Ascending aorta (tissue), 2 donors: ENCODE data around the gene BPGM. TPM values are rescaled to one million over a fixed set of nuclear protein-coding genes. Genes with fewer than 3 reads are reported as not detected.

Experiments used
- DNase-seq, 2 donors: peaks; one replicate each; pipeline ENCODE4 v3.0.0-alpha.2; 2019; ENCODE audit warnings: low spot score in 2 of 2
- H3K27ac ChIP-seq, 2 donors: fragments of 200-600 bp; sonication (generic); one replicate each; pipeline ENCODE4 v1.5.1; 2016 to 2017; ENCODE audit warnings: mild to moderate bottlenecking in 1 of 2
- H3K27me3 ChIP-seq: fragments of 200-600 bp; sonication (generic); one replicate; pipeline ENCODE4 v1.5.1; 2017
- H3K36me3 ChIP-seq, 2 donors: fragments of 200-600 bp; sonication (generic); one replicate each; pipeline ENCODE4 v1.5.1; 2016
- H3K4me1 ChIP-seq, 2 donors: fragments of 200-600 bp; sonication (generic); one replicate each; pipeline ENCODE4 v1.5.1; 2016 to 2017; ENCODE audit warnings: mild to moderate bottlenecking in 1 of 2
- H3K4me3 ChIP-seq, 2 donors: fragments of 200-600 bp; sonication (generic); one replicate each; pipeline ENCODE4 v1.5.1; 2016 to 2017; ENCODE audit warnings: mild to moderate bottlenecking in 1 of 2
- H3K9me3 ChIP-seq, 2 donors: fragments of 200-600 bp; sonication (generic); one replicate each; pipeline ENCODE4 v1.5.1; 2016
- CTCF ChIP-seq, 3 experiments: fragments of 200-600 bp in 2 of 3; fragments of 450-650 bp in 1 of 3; sonication (generic) in 2 of 3; IDR thresholded peaks; one replicate each; pipeline ENCODE4 v1.5.1; 2016 to 2019; ENCODE audit warnings: antibody characterized with exemption in 3 of 3, mild to moderate bottlenecking in 1 of 3, moderate library complexity in 1 of 3
- intact Hi-C: fragments of 100-400 bp; cut with DNase I; formaldehyde crosslinking; loops from one replicate; pipeline ENCODE4 v1.15.1; 2023
- total RNA-seq: library from RNA; depleted of rRNA; stranded (reverse); fragments of >200 nt; gene quantifications from one replicate; pipeline ENCODE4 v1.1.0, GENCODE V29; 2016

Gene BPGM
- total RNA-seq, 1 donor from 2014 or later = 19.2 TPM

GRCh38 chr7:134649226-134649775 lies 2.6 kb downstream of the BPGM start:
- Histone ChIP-seq H3K9me3 (no peaks in the 10 kb centered on the region), H3K36me3 (no peaks in the 10 kb centered on the region), H3K27me3 (no peaks in the 10 kb centered on the region), H3K27ac (no peak overlapping the region), H3K4me3 (no peak overlapping the region), H3K4me1 (peaks cover 2 to 6% of the 10 kb centered on the region in 2 donors)
- no peak for DNase-seq
- intact Hi-C loops = no loop called here
- TF ChIP-seq CTCF (IDR thresholded peaks at IDR 0.05) = no peak

- no peak for DNase-seq
- no peak overlapping the region for H3K27ac ChIP-seq
- no peaks in the 10 kb centered on the region for H3K36me3 ChIP-seq
- H3K4me1 ChIP-seq = no peaks in the 10 kb centered on the region
- no peak for TF ChIP-seq CTCF (IDR thresholded peaks at IDR 0.05)
- intact Hi-C loops = no loop called here
- H3K27me3 ChIP-seq = no peaks in the 10 kb centered on the region
- no peaks in the 10 kb centered on the region for H3K9me3 ChIP-seq
- H3K4me3 ChIP-seq = no peak overlapping the region
Measured at GRCh38 chr7:134651991-134652390, 5.3 kb downstream of the BPGM start.

GRCh38 chr7:134654104-134654775 lies 7.6 kb downstream of the BPGM start:
- TF ChIP-seq CTCF (IDR thresholded peaks at IDR 0.05) = no peak
- no peak overlapping the region for H3K4me3 ChIP-seq
- intact Hi-C loops = no loop called here
- peaks cover 0 to 3% of the 10 kb centered on the region in 2 donors for H3K36me3 ChIP-seq
- H3K27me3 ChIP-seq = no peaks in the 10 kb centered on the region
- H3K9me3 ChIP-seq = no peaks in the 10 kb centered on the region
- no peak for DNase-seq
- H3K4me1 ChIP-seq = no peaks in the 10 kb centered on the region
- H3K27ac ChIP-seq = no peak overlapping the region

- no peak overlapping the region for H3K27ac ChIP-seq
- intact Hi-C loops = no loop called here
- H3K4me1 ChIP-seq = no peaks in the 10 kb centered on the region
- TF ChIP-seq CTCF (IDR thresholded peaks at IDR 0.05) = no peak
- no peaks in the 10 kb centered on the region for H3K9me3 ChIP-seq
- H3K27me3 ChIP-seq = no peaks in the 10 kb centered on the region
- H3K36me3 ChIP-seq = peaks cover 6 to 11% of the 10 kb centered on the region in 2 donors
- no peak for DNase-seq
- H3K4me3 ChIP-seq = no peak overlapping the region
Measured at GRCh38 chr7:134657526-134657925, 10.9 kb downstream of the BPGM start.

GRCh38 chr7:134660242-134660785 lies 13.7 kb downstream of the BPGM start:
- no peak for TF ChIP-seq CTCF (IDR thresholded peaks at IDR 0.05)
- no peak overlapping the region for H3K4me3 ChIP-seq
- no peaks in the 10 kb centered on the region for H3K4me1 ChIP-seq
- H3K27me3 ChIP-seq = no peaks in the 10 kb centered on the region
- H3K36me3 ChIP-seq = peaks cover 9 to 11% of the 10 kb centered on the region in 2 donors
- intact Hi-C loops = no loop called here
- no peaks in the 10 kb centered on the region for H3K9me3 ChIP-seq
- no peak overlapping the region for H3K27ac ChIP-seq
- no peak for DNase-seq
